ENCODE data around the gene ITGAE.
A peak's percentile ranks its signal among the peaks of the same experiment; 100 is the strongest.
"Not testable (repeated sequence)": the region's sequence is repeated elsewhere in the genome, so short reads cannot be mapped to it uniquely, and the experiment has no call there.

ITGAE gene

DNA sequence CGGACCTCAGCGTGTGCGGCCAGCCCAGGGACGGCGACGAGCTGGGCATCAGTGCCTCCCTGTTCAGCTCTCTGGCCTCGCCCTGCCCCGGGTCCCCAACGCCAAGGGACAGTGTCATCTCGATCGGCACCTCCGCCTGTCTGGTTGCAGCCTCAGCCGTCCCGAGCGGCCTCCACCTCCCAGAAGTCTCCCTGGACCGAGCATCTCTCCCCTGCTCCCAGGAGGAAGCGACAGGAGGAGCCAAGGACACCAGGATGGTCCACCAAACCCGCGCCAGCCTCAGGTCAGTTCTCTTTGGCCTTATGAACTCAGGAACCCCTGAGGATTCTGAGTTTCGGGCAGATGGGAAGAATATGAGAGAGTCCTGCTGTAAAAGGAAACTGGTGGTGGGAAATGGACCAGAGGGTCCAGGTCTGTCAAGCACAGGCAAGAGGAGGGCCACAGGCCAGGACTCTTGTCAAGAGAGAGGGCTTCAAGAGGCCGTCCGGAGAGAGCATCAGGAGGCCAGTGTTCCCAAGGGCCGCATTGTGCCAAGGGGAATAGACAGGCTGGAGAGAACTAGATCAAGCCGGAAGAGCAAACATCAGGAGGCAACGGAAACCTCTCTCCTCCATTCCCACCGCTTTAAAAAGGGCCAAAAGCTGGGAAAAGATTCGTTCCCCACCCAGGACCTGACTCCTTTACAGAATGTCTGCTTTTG, 76.5 kb downstream of the ITGAE start:
- no peak for DNase-seq

DNA sequence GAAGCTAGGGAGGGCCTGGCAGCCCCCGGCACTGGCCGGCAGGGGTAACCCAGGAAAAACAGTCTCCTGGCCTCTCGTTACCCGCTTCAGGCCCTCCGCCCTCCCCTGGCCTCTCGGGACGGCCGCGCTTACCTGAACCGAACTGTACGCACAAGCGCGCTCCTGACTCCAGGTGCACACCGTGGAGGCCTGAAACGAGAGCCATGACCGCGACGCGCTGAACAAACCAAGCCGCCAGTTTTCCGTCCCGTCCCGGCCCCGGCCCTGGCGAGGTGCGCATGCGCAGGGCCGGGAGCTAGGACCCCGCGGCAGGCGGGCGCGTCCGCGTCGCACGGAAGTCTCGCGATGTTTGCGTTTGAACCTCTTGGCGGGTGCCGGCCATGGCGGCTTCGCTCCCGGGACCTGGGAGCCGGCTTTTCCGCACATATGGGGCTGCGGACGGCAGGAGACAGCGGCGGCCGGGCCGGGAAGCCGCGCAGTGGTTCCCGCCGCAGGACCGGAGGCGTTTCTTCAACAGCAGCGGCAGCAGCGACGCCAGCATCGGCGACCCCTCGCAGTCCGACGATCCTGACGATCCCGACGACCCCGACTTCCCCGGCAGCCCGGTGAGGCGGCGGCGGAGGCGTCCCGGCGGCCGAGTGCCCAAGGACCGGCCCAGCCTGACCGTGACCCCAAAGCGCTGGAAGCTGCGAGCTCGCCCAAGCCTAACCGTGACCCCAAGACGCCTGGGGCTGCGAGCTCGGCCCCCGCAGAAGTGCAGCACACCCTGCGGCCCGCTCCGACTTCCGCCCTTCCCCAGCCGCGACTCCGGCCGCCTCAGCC, 77.2 kb downstream of the ITGAE start, which contains the start of gene HASPIN:
Gene HASPIN, plus strand, starts transcription at position 348 of the 822 bp plus-strand sequence. Its CDS starts 33 bp downstream, at position 381.
- peak; percentile 89 for DNase-seq

DNA sequence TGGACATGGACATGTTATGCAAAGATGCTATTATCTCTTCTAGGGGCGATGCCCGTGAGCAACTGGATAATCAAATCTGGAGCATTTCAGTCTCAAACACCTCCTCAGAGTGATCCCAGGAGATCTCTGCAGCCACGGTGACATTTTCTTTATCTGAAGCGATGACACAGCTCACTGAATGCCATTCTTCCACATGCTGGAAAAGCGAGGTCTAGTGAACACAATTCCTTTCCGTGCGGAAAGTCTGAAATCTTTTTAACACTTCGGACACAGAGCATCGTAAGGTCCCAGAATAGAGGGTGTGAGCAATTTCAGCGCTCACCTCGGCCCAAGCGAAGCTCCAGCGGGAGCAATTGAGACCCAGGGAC, 77.8 kb downstream of the ITGAE start:
- no peak for DNase-seq

DNA sequence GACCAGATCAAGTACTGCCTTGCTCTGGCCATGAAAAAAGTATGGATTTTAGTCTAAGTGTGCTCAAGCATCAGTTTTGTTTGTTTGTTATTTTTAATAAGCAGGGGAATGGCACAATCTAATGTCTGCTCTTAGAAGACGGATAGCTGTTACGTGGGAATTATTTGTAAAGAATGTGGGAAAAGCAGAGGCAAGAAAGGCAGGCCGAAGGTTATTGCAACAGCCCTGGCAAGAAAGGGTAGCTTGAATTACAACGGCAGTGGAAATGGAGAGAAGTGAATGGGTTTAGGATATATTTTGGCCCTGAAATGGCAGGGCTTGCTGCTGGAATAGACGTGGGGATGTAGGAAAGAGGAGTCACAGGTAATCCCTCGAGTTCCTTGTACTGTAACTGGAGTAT, 78.3 kb downstream of the ITGAE start:
- DNase-seq: no peak

DNA sequence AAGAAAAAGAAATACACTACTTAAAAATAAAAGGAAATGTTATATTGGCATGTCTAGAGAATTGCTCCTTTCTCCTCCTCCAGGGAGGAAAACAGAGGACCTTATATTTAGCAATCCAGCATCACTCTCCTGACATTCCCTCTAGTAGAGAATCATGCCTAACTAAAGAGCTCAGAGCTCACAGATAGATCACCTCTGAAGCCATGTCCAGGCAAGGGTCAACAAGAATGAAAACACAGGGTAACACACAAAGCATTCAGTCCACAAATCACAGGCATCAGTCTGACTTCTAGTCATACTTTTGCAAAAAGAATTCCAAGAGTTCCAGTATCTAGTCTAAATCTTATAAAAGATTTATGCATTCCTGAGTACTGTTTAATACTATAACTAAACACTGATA, 81.7 kb downstream of the ITGAE start:
- no peak for DNase-seq

DNA sequence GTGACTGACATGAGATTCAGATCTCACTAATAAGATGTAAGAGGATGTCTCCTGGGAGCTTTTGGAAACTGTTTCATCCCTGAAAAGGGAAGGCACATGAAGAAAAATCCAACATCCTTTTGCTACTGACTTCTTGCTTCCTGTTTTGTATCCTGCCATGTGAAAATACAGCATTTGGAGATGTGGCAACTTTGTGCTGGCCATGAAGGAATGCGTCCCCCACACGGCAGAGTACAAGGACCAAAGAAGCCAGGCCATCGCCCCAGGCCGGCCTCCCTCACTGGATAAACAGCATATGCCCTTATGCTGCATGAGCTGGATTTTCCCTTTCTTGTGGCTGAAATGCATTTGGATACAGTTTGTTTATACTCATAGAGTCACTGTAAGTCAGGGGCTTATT, 82.8 kb downstream of the ITGAE start:
- no peak for DNase-seq

DNA sequence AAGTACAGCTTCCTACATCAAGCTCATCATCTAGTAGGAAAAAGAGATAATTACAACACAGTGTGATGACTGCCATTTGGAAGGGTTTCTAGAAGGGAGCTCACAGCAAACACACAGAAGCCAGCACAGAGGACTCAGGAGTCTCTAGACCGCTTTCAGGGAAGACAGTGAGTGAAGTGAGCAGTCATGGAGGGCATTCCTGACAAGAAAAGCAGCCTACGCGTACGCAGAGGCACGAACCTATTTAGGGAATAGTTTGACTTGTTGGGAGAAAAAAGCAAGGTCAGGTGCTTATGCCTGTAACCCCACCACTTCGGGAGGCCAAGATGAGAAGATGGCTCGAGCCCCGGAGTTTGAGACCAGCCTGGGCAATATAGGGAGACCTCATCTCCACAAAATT, 85.7 kb downstream of the ITGAE start:
- no peak for DNase-seq

DNA sequence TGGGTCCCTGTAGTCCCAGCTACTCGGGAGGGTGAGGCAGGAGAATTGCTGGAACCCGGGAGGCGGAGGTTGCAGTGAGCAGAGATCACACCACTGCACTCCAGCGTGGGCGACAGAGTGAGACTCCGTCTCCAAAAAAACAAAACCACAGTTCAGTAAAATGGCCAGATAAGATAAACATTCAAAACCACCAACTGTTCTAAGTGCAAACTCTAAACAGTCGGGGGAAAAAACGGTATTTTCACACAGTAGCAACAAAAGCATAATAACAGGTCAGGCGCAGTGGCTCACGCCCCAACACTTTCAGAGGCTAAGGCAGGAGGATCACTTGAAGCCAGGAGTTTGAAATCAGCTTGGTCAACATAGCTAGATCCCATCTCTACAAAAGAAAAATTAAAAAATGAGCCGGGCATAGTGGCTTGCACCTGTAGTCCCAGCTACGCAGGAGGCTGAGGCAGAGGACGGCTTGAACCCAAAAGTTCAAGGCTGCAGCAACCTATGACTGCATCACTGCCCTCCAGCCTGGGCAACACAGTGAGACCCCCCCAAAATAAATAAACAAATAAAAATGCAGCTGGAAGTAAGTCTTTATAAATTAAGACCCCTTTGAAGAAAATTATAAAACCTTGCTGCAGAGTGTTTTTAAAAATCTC, 88.1 kb downstream of the ITGAE start:
- DNase-seq: no peak

DNA sequence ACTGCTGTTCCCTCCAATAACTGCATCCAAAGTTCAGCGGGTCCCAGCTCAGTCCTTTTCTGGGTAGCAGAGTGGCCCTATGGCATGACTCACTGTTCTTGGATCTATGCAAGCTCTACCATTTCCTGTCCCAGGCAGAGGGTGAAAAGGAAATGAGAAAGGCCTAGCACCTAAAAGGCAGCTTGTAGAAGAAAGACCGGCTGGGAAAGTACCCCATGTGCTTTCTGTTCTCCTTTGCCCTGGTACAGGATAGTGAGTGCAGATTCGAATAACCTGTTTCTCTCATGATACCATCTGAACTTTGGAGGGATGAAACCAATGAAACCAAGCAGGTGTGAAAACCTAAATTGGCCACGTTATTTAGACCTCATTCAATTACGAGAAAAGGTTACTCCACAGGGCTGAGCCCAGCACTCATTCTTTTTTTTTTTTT, 90.0 kb downstream of the ITGAE start:
- DNase-seq: no peak

DNA sequence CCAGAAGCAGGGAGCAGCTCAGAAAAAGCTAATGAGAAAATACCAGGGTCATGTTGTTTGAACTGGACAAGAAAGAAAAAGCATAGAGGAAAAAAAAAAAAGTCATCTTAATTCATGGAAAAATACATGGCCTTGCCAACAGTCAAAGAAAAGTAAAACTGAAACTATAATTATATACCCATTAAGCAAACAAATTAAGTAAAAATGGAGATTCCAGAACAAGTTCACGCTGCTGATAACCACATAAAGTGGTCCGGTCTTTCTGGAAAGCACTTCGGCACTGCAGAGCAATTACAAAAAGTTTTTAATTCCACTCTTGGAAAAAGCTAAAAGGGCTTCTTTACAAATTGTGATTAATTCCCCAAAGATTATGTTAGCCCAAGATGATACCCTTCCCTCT, 92.6 kb downstream of the ITGAE start:
- DNase-seq: no peak

DNA sequence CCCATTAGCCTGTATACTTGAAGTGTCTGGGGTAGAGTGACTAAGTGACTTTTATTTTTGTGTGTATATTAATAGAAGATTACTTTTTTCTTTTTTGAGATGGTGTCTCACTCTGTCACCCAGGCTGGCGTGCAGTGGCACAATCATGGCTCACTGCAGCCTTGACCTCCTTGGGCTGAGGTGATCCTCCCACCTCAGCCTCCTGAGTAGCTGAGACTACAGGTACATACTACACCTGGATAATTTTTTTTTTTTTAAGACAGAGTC, 95.3 kb downstream of the ITGAE start:
- not testable (repeated sequence) for DNase-seq

DNA sequence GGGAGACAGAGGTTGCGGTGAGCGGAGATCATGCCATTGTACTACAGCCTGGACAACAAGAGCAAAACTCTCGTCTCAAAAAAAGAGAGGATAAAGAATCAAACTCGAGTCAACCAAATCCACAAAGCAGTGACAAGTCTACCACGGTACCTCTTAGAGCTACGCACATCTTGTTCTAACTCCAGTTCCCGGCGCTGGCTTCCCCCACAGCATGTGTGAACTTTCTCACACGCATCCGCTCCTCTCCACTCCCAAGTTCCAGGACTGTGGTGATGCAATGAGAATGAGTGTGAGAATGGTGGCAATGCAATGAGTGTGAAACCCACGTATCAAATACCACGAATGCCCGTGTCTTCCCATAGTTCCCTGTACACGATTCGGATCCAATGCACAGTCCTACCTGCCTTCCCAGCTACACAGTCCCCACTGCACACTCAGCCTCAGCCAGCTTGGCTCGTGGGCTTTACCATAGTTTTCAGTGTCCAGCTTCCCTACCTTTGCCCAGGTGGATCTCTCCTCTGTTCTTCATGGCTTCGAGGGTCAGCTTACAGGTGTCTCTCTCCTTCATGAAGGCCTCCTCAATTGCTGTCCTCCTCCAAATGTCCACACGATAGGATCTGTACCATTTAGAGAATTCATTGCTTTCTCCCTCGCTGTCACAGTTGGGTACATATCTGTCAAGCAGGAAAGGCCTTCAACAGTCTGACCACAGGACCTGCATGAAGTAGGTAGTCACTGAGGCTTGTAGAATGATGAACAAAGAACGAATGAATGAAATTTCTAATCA, 95.9 kb downstream of the ITGAE start:
- no peak for DNase-seq

DNA sequence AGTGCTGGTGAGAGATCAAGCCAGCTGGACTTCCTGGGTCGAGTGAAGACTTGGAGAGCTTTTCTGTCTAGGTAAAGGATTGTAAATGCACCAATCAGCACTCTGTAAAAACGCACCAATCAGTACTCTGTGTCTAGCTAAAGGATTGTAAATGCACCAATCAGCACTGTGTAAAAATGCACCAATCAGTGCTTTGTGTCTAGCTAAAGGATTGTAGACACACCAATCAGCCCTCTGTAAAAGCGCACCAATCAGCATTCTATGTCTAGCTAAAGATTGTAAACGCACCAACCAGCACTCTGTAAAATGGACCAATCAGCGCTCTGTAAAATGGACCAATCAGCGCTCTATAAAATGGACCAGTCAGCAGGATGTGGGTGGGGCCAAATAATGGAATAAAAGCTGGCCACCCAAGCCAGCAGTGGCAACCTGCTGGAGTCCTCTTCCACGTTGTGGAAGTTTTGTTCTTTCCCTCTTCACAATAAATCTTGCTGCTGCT, 98.9 kb downstream of the ITGAE start:
- DNase-seq: not testable (repeated sequence)

DNA sequence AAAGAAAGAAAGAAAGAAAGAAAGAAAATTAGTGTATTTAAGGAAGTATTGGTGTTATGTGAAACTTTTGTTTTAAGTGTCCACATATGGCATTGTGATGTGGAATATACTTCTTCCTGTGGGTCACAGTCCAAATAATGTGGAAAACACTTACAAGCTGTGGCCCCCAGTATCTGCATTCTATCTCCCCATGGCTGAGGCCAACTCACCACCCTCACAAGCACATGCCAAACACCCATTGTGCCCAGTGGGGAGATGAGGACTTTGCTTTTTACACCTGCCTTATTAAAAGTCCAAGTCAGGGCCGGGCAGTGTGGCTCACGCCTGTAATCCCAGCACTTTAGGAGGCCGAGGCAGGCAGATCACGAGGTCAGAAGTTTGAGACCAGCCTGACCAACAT, 101.0 kb downstream of the ITGAE start:
- DNase-seq: no peak

DNA sequence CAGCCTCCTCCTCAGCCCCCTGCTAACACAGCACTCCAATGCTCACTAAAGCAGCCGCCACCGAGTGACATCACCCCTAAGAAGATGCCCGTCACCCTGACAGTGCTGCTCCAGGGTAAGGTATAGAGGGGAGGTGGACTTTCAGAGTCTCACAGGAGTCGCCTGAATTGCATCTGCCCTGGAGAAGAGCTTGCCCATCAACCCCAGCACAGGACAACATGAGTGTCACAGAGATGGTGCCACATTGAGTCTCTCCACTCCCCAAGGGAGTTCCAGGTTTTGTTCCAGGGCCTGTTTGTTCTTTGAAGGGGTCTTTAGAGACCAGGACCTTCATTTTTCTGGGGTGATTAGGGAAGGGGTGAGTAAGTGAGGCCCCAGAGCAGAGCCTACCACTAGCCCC, 102.8 kb downstream of the ITGAE start:
- no peak for DNase-seq

DNA sequence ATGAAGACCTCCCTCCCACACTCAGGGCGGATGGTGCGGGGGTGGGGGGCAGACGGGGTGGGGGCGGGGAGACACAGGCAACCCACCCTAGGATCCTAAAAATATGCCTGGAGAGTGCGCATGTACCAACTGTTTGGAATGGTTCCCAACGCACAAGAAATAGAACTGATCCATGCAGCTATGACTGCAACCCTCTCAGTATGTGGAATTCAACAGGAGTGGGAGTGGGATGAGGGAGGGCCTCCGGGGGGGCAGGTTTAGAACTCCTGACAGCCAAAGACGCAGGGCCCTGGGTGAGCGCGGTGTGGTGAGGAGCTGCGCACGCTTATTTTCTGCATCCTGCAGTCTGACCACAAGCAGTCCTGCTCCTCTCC, 103.9 kb downstream of the ITGAE start:
- DNase-seq: no peak

DNA sequence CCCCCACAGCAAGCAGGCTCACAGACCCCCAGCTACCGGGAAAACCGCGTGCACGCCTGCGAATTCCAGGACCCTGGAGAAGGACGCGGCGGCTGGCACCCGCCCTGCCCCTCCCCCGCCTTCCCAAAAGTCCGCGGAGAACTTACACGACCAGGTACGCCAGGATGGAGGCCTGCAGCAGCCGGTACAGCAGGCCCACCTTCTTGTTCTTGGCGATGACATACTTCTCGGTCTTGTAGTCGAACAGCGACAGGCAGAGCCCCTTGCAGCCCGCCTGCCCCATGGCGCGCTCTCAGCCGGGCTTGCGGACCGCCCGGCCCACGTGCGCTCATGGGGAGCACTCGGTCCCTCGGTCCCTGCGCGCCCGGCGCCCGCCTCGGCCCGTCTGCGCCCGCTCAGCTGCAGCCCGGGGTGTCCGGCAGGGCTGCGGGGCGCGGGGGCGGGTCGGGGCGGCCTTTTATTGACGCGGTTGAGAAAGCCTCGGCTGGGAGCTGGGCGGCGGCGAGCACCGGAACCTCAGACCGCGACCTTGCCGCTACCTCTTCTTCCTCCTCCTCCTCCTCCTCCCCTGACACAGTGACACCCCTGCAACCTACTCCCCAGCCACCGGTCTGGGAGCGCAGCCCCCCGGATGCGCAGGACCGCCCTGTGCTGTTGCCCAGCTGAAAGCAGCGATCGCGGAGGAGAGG, 105.1 kb downstream of the ITGAE start, which contains the start of gene P2RX5:
Gene P2RX5, minus strand, starts transcription at position 433 of the 689 bp plus-strand sequence. Its CDS starts 150 bp downstream, at position 283.
- no peak for DNase-seq

DNA sequence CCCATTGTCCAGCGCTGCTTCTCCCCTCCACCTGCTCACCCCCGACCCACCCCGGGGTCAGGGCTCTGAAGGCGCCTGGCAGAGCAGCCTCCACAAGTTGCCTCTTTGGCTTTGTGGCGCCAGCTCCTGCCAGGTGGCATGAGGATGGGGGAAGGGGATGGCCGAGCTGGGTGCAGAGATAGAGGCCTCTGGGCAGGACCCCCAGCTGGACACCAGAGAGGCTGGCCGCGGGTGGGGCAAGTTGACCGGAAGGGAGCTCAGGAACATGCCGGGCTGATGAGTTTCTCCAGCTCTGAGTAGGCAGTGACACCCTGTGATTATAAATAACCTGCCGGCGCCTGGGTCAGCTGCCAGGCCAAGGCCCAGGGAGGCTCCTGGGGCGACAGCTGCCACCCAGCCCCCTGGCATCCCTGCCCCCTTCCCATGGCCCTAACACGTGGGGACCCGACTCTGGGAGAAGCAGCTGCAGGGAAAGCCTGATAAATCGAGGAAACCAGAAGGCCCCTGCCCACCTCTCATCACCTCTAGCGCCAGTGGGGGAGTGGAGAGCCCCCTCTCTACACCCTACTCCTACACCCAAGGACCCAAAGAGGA, 105.8 kb downstream of the ITGAE start:
- no peak for DNase-seq

DNA sequence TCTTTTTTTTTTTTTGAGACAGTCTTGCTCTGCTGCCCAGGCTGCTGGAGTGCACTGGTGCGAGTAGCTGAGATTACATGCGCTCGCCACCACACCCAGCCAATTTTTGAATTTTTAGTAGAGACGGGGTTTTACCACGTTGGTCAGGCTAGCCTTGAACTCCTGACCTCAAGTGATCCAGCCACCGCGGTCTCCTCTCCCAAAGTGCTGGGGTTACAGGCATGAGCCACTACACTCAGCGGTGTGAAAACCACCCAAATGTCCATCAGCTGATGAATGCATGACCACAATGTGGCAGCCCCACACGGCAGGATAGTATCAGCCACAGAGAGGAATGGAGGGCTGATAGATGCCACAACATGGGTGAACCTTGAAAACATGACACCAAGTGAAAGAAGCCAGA, 107.2 kb downstream of the ITGAE start:
- no peak for DNase-seq

DNA sequence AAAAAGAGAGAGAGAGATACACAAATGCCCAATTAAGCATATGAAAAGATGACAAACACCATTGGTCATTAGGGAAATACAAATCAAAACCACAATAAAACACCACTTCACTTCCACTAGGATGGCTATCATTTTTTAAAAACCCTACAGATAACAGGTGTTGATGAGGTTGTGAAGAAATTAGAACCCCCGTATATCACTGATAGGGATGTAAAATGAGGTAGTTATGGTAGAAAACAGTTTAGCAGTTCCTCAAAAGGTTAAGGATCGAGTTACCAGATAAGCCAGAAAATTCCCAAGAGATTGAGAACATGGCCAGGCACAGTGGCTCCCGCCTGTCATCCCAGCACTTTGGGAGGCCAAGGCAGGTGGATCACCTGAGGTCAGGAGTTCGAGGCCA, 107.8 kb downstream of the ITGAE start:
- DNase-seq: no peak

DNA sequence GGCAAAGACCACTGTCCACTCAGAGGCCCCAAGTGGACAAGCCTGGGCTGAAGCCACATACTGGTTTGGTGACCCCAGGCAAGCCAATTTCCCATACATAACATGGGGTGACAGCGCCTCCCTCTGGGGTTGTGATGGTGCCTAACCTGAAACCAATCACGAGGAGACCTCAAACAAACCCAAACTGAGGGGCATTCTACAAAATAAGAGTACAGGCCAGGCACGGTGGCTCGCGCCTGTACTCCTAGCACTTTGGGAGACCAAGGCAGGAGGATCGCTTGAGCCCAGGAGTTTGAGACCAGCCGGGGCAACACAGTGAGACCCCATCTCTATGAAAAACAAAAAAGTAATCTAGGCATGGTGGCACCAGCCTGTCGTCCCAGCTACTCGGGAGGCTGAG, 108.6 kb downstream of the ITGAE start:
- DNase-seq: no peak

DNA sequence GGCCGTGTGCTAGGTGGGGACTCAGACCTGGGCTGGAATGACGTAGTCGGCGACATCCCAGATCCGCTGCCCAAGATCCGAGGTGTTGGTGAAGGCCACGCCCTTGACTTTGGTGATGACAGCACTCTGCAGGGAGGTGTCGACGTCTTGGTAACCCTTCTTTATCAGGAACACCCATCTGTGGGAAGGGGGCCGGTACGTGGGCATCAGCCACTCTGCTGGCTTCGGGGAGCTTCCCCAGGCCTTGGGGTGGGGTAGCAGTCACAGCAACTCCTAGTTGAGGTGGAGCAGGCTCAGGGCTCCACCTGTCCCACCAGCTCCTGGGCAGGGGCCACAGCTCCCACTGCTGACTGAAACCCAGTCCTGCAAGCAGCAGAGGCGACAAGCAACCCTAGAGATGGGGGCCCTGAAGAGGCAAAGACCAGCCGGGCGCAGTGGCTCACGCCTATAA, 109.3 kb downstream of the ITGAE start:
- DNase-seq: no peak
